HepG2 (cell line): ENCODE results near the gene OR8B8. TPM values are rescaled to one million over a fixed set of nuclear protein-coding genes. Genes with fewer than 3 reads are reported as not detected.

Experiments used
- ATAC-seq: fragments of 200-7000 bp; cut with Tn5 transposase; 3 replicates; pipeline ENCODE4 v1.9.1; 2020; ENCODE audit warnings: mild to moderate bottlenecking, moderate library complexity
- BruUV-seq: library from RNA; stranded (reverse); fragments of 400-500 nt; replicated peaks from 2 replicates; lab custom pipeline; 2021; lab: Mats Ljungman, UMichigan
- CTCF ChIA-PET: fragments of 300-600 bp; formaldehyde crosslinking; extraction: SDS; loops from one replicate; lab custom pipeline; 2021; ENCODE audit warnings: low total read pairs, inconsistent platforms, low intra/inter-chr PET ratio; lab: Yijun Ruan, JAX
- POLR2A ChIA-PET: fragments of 350-600 bp; sonication (Branson Sonifier 250); formaldehyde crosslinking; loops from one replicate; lab custom pipeline; 2020; ENCODE audit warnings: antibody characterized with exemption, inconsistent platforms; lab: Yijun Ruan, JAX
- DNase-seq: peaks from one replicate; pipeline ENCODE4 v3.0.0-alpha.2; 2015; ENCODE audit warnings: low spot score
- FAIRE-seq: peaks from 3 replicates; lab custom pipeline; 2011; peaks lifted over from hg19 to GRCh38; lab: Jason Lieb, UNC
- H2AFZ ChIP-seq: one replicate; pipeline ENCODE4 v1.6.1; 2011; ENCODE audit warnings: low read length, inconsistent platforms
- H3K27ac ChIP-seq: fragments of 300-600 bp; 3 replicates; pipeline ENCODE4 v1.8.0; 2011; ENCODE audit warnings: mixed run types, mild to moderate bottlenecking, mixed read lengths, low read length, inconsistent platforms; ENCODE audit not compliant: insufficient read depth; ENCODE audit errors: extremely low read length
- H3K27me3 ChIP-seq, 2 experiments: fragments of 200-600 bp in 1 of 2; 2 replicates in 1 of 2; 3 replicates in 1 of 2; pipeline versions ENCODE4 v1.6.0 to v1.8.0; 2011; ENCODE audit warnings: low read length in 2 of 2, mild to moderate bottlenecking in 2 of 2, moderate library complexity in 2 of 2, inconsistent platforms in 1 of 2; ENCODE audit not compliant: insufficient read depth in 2 of 2, control insufficient read depth in 1 of 2
- H3K36me3 ChIP-seq, 2 experiments: fragments of 200-600 bp in 1 of 2; replicated peaks in 1 of 2; 2 replicates in 1 of 2; 3 replicates in 1 of 2; pipeline versions ENCODE4 v1.5.1 to v1.8.0; 2011; ENCODE audit warnings: low read length in 2 of 2, inconsistent platforms in 1 of 2; ENCODE audit not compliant: insufficient read depth in 2 of 2, control insufficient read depth in 1 of 2
- H3K4me1 ChIP-seq: 2 replicates; pipeline ENCODE4 v1.5.1; 2012; ENCODE audit warnings: low read length, inconsistent platforms; ENCODE audit not compliant: insufficient read depth
- H3K4me2 ChIP-seq: 2 replicates; pipeline ENCODE4 v1.6.0; 2011; ENCODE audit warnings: low read depth, low read length, inconsistent platforms
- H3K4me3 ChIP-seq, 3 experiments: fragments of 200-600 bp in 1 of 3; sonication (generic), shearing (Covaris generic) in 1 of 3; replicated peaks in 1 of 3; 2 replicates each; pipeline ENCODE4 v1.5.1; 2011 to 2016; ENCODE audit warnings: low read length in 3 of 3, inconsistent platforms in 2 of 3, low read depth in 2 of 3, mild to moderate bottlenecking in 2 of 3, control low read depth in 1 of 3, mixed read lengths in 1 of 3; ENCODE audit not compliant: insufficient read depth in 1 of 3
- H3K79me2 ChIP-seq: one replicate; pipeline ENCODE4 v1.6.1; 2011; ENCODE audit warnings: low read length, inconsistent platforms; ENCODE audit not compliant: insufficient read depth
- H3K9ac ChIP-seq: 2 replicates; pipeline ENCODE4 v1.6.0; 2011; ENCODE audit warnings: mild to moderate bottlenecking, low read depth, low read length, inconsistent platforms; ENCODE audit not compliant: insufficient read depth
- H3K9me3 ChIP-seq: 2 replicates; pipeline ENCODE4 v1.5.1; 2012; ENCODE audit warnings: mild to moderate bottlenecking, low read length
- H4K20me1 ChIP-seq: 2 replicates; pipeline ENCODE4 v1.6.0; 2011; ENCODE audit warnings: inconsistent platforms, mild to moderate bottlenecking, low read length, moderate library complexity; ENCODE audit not compliant: insufficient read depth
- CENPBD1 ChIP-seq: sonication (generic); formaldehyde crosslinking; IDR thresholded peaks from 2 replicates; pipeline ENCODE4 v1.8.0; 2022; ENCODE audit warnings: missing genetic modification reagents, low read depth, mild to moderate bottlenecking, borderline replicate concordance
- E2F5 ChIP-seq: sonication (generic); formaldehyde crosslinking; conservative IDR thresholded peaks from 2 replicates; pipeline ENCODE4 v1.4.0; 2020; ENCODE audit warnings: missing genetic modification reagents
- FOXK2 ChIP-seq: fragments of 450-650 bp; IDR thresholded peaks from 2 replicates; pipeline ENCODE4 v1.6.1; 2016
- HOXA5 ChIP-seq: sonication (generic); formaldehyde crosslinking; IDR thresholded peaks from 2 replicates; pipeline ENCODE4 v1.4.0; 2020; ENCODE audit warnings: missing genetic modification reagents
- MAFF ChIP-seq: IDR thresholded peaks from 2 replicates; pipeline ENCODE4 v1.6.1; 2011; ENCODE audit warnings: low read depth, low read length, improper control_type of control experiment
- MAFK ChIP-seq, 2 experiments: IDR thresholded peaks in 1 of 2; conservative IDR thresholded peaks in 1 of 2; 2 replicates each; pipeline ENCODE4 v1.6.1; 2011; ENCODE audit warnings: improper control_type of control experiment in 2 of 2, low read length in 2 of 2
- NFE2L2 ChIP-seq: fragments of 150-350 bp; IDR thresholded peaks from 2 replicates; pipeline ENCODE4 v1.6.1; 2014; ENCODE audit warnings: low read length
- RORA ChIP-seq: sonication (generic); formaldehyde crosslinking; IDR thresholded peaks from 2 replicates; pipeline ENCODE4 v1.5.0; 2020; ENCODE audit warnings: mild to moderate bottlenecking, missing genetic modification reagents, moderate library complexity
- RXRB ChIP-seq: IDR thresholded peaks from 2 replicates; pipeline ENCODE4 v1.6.1; 2016; ENCODE audit warnings: borderline replicate concordance, missing genetic modification reagents, missing compliant biosample characterization
- SMARCE1 ChIP-seq: fragments of 450-650 bp; IDR thresholded peaks from 2 replicates; pipeline ENCODE4 v1.6.1; 2017; ENCODE audit warnings: borderline replicate concordance
- SOX13 ChIP-seq, 3 experiments: fragments of 450-650 bp in 1 of 3; sonication (generic) in 1 of 3; formaldehyde crosslinking in 1 of 3; IDR thresholded peaks in 2 of 3; conservative IDR thresholded peaks in 1 of 3; 2 replicates each; pipeline versions ENCODE4 v1.5.0 to v1.6.1; 2016 to 2020; ENCODE audit warnings: antibody characterized with exemption in 1 of 3, mild to moderate bottlenecking in 1 of 3, missing compliant biosample characterization in 1 of 3, missing genetic modification reagents in 1 of 3, moderate library complexity in 1 of 3
- SP140L ChIP-seq: sonication (generic); formaldehyde crosslinking; IDR thresholded peaks from 2 replicates; pipeline ENCODE4 v1.4.0; 2020; ENCODE audit warnings: missing genetic modification reagents, borderline replicate concordance
- TOE1 ChIP-seq: sonication (generic); formaldehyde crosslinking; IDR thresholded peaks from 2 replicates; pipeline ENCODE4 v1.4.0; 2020; ENCODE audit warnings: mild to moderate bottlenecking, missing genetic modification reagents
- ZBTB20 ChIP-seq: sonication (generic); formaldehyde crosslinking; IDR thresholded peaks from 2 replicates; pipeline ENCODE4 v1.8.1; 2023; ENCODE audit warnings: missing genetic modification reagents, low read depth, mild to moderate bottlenecking, borderline replicate concordance
- ZKSCAN1 ChIP-seq: fragments of 150-350 bp; IDR thresholded peaks from 2 replicates; pipeline ENCODE4 v1.6.1; 2014; ENCODE audit warnings: low read length
- ZNF337 ChIP-seq: sonication (generic); formaldehyde crosslinking; IDR thresholded peaks from 2 replicates; pipeline ENCODE4 v1.5.1; 2020; ENCODE audit warnings: missing genetic modification reagents, low read depth, mild to moderate bottlenecking, borderline replicate concordance
- ZNF549 ChIP-seq: sonication (generic); formaldehyde crosslinking; IDR thresholded peaks from 2 replicates; pipeline ENCODE4 v1.5.0; 2020; ENCODE audit warnings: missing genetic modification reagents
- ZNF713 ChIP-seq: sonication (generic); formaldehyde crosslinking; IDR thresholded peaks from 2 replicates; pipeline ENCODE4 v1.4.0; 2020; ENCODE audit warnings: mild to moderate bottlenecking, missing genetic modification reagents
- ZNF737 ChIP-seq: sonication (generic); formaldehyde crosslinking; IDR thresholded peaks from 2 replicates; pipeline ENCODE4 v1.5.0; 2020; ENCODE audit warnings: missing genetic modification reagents, mild to moderate bottlenecking, borderline replicate concordance
- ZNF772 ChIP-seq: sonication (generic); formaldehyde crosslinking; IDR thresholded peaks from 2 replicates; pipeline ENCODE4 v1.5.0; 2020; ENCODE audit warnings: mild to moderate bottlenecking, missing genetic modification reagents
- ZNF775 ChIP-seq: sonication (generic); formaldehyde crosslinking; IDR thresholded peaks from 2 replicates; pipeline ENCODE4 v1.4.0; 2020; ENCODE audit warnings: missing genetic modification reagents, mild to moderate bottlenecking, moderate library complexity, borderline replicate concordance
- WGBS: methylation state at CpG from one replicate; pipeline ENCODE4 v1.1.6; 2017; ENCODE audit warnings: low lambda C conversion rate; 5-methylcytosine and 5-hydroxymethylcytosine counted together
- in situ Hi-C: cut with HindIII; loops from 2 replicates; pipeline ENCODE4 v1.10.0; 2017; ENCODE audit warnings: low pct_unique_long_range_greater_than_20kb; ENCODE audit not compliant: extremely low pct_ligation_motif_present
- intact Hi-C: fragments of 100-400 bp; cut with micrococcal nuclease; formaldehyde crosslinking; loops from one replicate; pipeline ENCODE4 v1.10.0; 2022; ENCODE audit not compliant: unreplicated experiment
- polyA plus RNA-seq, 8 experiments: library from polyadenylated mRNA; depleted of rRNA in 3 of 8; stranded (reverse) in 7 of 8; unstranded in 1 of 8; fragments of >200 nt; fragmentation: Illumina TruSeq in 4 of 8; extraction: Trizol in 4 of 8; gene quantifications; 2 replicates each; pipeline versions ENCODE4 v1.2.1 to v1.2.3, GENCODE V29; 2011 to 2016; ENCODE audit warnings: low read depth in 4 of 8, missing spikeins in 1 of 8, mixed read lengths in 1 of 8; ENCODE audit not compliant: insufficient read depth in 1 of 8
- total RNA-seq, 5 experiments: library from RNA; depleted of rRNA; stranded (reverse); fragments of >200 nt; fragmentation: Illumina TruSeq; extraction: Trizol; gene quantifications; 2 replicates each; pipeline ENCODE4 v1.2.3, GENCODE V29; 2016; ENCODE audit warnings: low read depth in 1 of 5
- TF ChIP-seq, protein P1 (sequence below): sonication (generic); formaldehyde crosslinking; IDR thresholded peaks from 2 replicates; pipeline ENCODE4 v1.4.0; 2020; ENCODE audit warnings: missing genetic modification reagents

The OR8B8 gene
- total and polyA plus RNA-seq, 2 of the 13 experiments (the other 11 are each of a cell fraction or from before 2014, with no cell fraction given), result not detected

GRCh38 chr11:124429599-124429998, 15.9 kb downstream of the OR8B8 start (continued):
- TF ChIP-seq ZNF775 (CRISPR knock-in tag) (no peak), E2F5 (CRISPR knock-in tag) (no peak), ZKSCAN1 (no peak), RORA (no peak), TOE1 (CRISPR knock-in tag) (no peak), ZNF772 (CRISPR knock-in tag) (no peak)

GRCh38 chr11:124424384-124424921, 21.0 kb downstream of the OR8B8 start, which contains the start of gene OR8B4:
Gene OR8B4, minus strand, starts transcription at chr11:124424871. Its CDS starts 0 bp downstream, at chr11:124424871.
- ATAC-seq, result no peak
- Histone ChIP-seq H2AFZ (no peak within 1 kb of the TSS), H3K27ac (no peak within 1 kb of the TSS), H3K27me3 (peaks cover 0 to 8% of the 10 kb centered on the region in 2 experiments; a peak in 3 of 5 replicates), H3K79me2 (no peaks in the 10 kb centered on the region), H3K4me3 (no peak within 1 kb of the TSS), H4K20me1 (no peaks in the 10 kb centered on the region), H3K4me2 (no peak within 1 kb of the TSS), H3K9me3 (no peaks in the 10 kb centered on the region), H3K36me3 (no peaks in the 10 kb centered on the region), H3K9ac (no peak within 1 kb of the TSS), H3K4me1 (no peaks in the 10 kb centered on the region)
- FAIRE-seq, result no peak
- in situ Hi-C loops, result no loop called here
- ChIA-PET CTCF (no interaction called here), POLR2A (no interaction called here)
- WGBS, result 0% methylated on average over 2 of the region's 2 CpGs
- no peak for DNase-seq
- intact Hi-C loops, result no loop called here
- no TSS peak for BruUV-seq
- TF ChIP-seq MAFF (peak; percentile 58; the same call in 1 of the 2 replicates), ZNF713 (CRISPR knock-in tag) (no peak), HOXA5 (CRISPR knock-in tag) (no peak), MAFK (conservative IDR thresholded peaks at IDR 0.05 in 1 of 2, IDR thresholded peaks at IDR 0.05 in 1 of 2; ENCODE audit: low read length in 2 of 2) (peak; percentile 67 to 71), RXRB (no peak), SMARCE1 (no peak), SP140L (no peak), ZNF737 (CRISPR knock-in tag) (no peak), ZNF337 (no peak), NFE2L2 (peak; percentile 82), FOXK2 (no peak), ZNF549 (CRISPR knock-in tag) (no peak), SOX13 (IDR thresholded peaks at IDR 0.05) (no peak), SOX13 (CRISPR knock-in tag; conservative IDR thresholded peaks at IDR 0.05 in 1 of 2, IDR thresholded peaks at IDR 0.05 in 1 of 2) (no peak), CENPBD1 (CRISPR knock-in tag) (no peak), ZBTB20 (CRISPR knock-in tag) (no peak)
- TF ChIP-seq, protein P1, sequence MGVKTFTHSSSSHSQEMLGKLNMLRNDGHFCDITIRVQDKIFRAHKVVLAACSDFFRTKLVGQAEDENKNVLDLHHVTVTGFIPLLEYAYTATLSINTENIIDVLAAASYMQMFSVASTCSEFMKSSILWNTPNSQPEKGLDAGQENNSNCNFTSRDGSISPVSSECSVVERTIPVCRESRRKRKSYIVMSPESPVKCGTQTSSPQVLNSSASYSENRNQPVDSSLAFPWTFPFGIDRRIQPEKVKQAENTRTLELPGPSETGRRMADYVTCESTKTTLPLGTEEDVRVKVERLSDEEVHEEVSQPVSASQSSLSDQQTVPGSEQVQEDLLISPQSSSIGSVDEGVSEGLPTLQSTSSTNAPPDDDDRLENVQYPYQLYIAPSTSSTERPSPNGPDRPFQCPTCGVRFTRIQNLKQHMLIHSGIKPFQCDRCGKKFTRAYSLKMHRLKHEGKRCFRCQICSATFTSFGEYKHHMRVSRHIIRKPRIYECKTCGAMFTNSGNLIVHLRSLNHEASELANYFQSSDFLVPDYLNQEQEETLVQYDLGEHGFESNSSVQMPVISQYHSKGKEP, result no peak
